Parathyroid adenoma (tissue), 2 donors: ENCODE measurements around the gene TGFA.

Source experiments
- H2AFZ ChIP-seq: fragments of 300-600 bp; sonication (generic); one replicate; pipeline ENCODE4 v1.7.0; 2017; ENCODE audit warnings: antibody characterized with exemption, mild to moderate bottlenecking
- H3K27ac ChIP-seq: fragments of 300-600 bp; sonication (generic); one replicate; pipeline ENCODE4 v1.7.0; 2017
- H3K27me3 ChIP-seq: fragments of 300-600 bp; sonication (generic); one replicate; pipeline ENCODE4 v1.7.0; 2017; ENCODE audit warnings: low read length; ENCODE audit not compliant: control insufficient read depth, insufficient read depth
- H3K36me3 ChIP-seq: fragments of 300-600 bp; sonication (generic); one replicate; pipeline ENCODE4 v1.7.0; 2017; ENCODE audit warnings: low read length; ENCODE audit not compliant: control insufficient read depth, insufficient read depth
- H3K4me1 ChIP-seq: fragments of 300-600 bp; sonication (generic); one replicate; pipeline ENCODE4 v1.7.0; 2017; ENCODE audit warnings: control low read depth
- H3K4me2 ChIP-seq: fragments of 300-600 bp; sonication (generic); one replicate; pipeline ENCODE4 v1.7.0; 2017; ENCODE audit warnings: low read length
- H3K4me3 ChIP-seq: fragments of 300-600 bp; sonication (generic); one replicate; pipeline ENCODE4 v1.7.0; 2017; ENCODE audit warnings: low read depth, low read length
- H3K79me2 ChIP-seq: fragments of 300-600 bp; sonication (generic); one replicate; pipeline ENCODE4 v1.7.0; 2017; ENCODE audit warnings: control low read depth
- H3K9ac ChIP-seq: fragments of 300-600 bp; sonication (generic); one replicate; pipeline ENCODE4 v1.7.0; 2017; ENCODE audit warnings: mild to moderate bottlenecking
- H3K9me3 ChIP-seq: fragments of 300-600 bp; sonication (generic); one replicate; pipeline ENCODE4 v1.7.0; 2017; ENCODE audit warnings: low read length; ENCODE audit not compliant: control insufficient read depth
- TF ChIP-seq, protein P1 (sequence below): fragments of 300-600 bp; sonication (generic); IDR thresholded peaks from one replicate; pipeline ENCODE4 v1.7.0; 2017; ENCODE audit warnings: antibody characterized with exemption, mild to moderate bottlenecking
- donor health status: primary hyperparathyroidism.

TGFA gene

GRCh38 chr2:70501728-70502127 is 51.9 kb downstream of the TGFA start:
- no peaks in the 10 kb centered on the region for H3K36me3 ChIP-seq
- no peaks in the 10 kb centered on the region for H3K9me3 ChIP-seq
- H3K27ac ChIP-seq: no peak overlapping the region
- no peak overlapping the region for H3K4me3 ChIP-seq
- TF ChIP-seq, protein P1, sequence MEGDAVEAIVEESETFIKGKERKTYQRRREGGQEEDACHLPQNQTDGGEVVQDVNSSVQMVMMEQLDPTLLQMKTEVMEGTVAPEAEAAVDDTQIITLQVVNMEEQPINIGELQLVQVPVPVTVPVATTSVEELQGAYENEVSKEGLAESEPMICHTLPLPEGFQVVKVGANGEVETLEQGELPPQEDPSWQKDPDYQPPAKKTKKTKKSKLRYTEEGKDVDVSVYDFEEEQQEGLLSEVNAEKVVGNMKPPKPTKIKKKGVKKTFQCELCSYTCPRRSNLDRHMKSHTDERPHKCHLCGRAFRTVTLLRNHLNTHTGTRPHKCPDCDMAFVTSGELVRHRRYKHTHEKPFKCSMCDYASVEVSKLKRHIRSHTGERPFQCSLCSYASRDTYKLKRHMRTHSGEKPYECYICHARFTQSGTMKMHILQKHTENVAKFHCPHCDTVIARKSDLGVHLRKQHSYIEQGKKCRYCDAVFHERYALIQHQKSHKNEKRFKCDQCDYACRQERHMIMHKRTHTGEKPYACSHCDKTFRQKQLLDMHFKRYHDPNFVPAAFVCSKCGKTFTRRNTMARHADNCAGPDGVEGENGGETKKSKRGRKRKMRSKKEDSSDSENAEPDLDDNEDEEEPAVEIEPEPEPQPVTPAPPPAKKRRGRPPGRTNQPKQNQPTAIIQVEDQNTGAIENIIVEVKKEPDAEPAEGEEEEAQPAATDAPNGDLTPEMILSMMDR: no peak
- H3K27me3 ChIP-seq: no peaks in the 10 kb centered on the region
- no peak overlapping the region for H3K4me2 ChIP-seq
- H3K4me1 ChIP-seq: no peaks in the 10 kb centered on the region
- H2AFZ ChIP-seq: no peak overlapping the region
- no peaks in the 10 kb centered on the region for H3K79me2 ChIP-seq
- no peak overlapping the region for H3K9ac ChIP-seq

DNA sequence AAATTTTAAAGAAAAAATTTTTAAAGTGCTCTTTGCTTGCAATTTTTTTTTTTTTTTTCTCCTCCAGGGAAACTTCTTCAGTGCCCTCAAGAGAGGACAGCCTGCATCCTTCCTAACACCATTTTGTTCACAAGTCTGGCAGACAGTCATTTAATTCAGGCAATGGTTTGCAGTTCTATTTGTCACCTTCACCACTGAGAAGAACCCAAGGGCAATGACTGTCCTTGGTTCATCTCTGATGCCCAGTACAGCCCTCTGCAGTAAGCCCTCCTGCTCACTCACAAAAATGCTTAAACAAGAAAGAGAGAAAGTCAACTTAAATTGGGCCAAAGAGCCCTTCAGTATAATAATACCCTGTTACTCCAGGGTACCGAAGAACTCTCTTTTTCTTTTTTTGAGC is 52.4 kb downstream of the TGFA start:
- H3K9ac ChIP-seq: no peak overlapping the region
- TF ChIP-seq, protein P1: no peak
- no peak overlapping the region for H3K27ac ChIP-seq

DNA sequence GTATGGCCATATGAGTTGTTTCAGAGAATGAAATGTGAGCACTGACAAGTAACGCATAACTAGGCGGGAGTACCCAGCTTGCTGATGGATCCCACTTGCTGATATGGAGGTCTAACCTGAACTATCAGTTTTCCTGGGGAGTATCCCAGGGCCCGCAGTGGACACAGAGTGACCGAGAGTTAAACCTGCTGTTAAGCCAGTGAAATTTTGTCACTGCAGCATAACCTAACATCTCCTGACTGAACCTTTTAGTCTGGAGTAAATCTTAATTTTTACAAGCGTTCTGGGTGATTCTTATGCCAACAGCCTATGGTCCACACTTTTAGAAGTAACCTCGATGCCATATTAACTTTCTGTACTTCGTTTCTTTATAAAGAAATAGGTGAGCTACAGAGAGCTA is 54.4 kb downstream of the TGFA start:
- Histone ChIP-seq H3K9ac (no peak overlapping the region), H3K27me3 (no peaks in the 10 kb centered on the region), H3K36me3 (no peaks in the 10 kb centered on the region), H3K9me3 (no peaks in the 10 kb centered on the region), H3K4me3 (no peak overlapping the region), H2AFZ (no peak overlapping the region), H3K27ac (no peak overlapping the region), H3K4me2 (no peak overlapping the region), H3K79me2 (no peaks in the 10 kb centered on the region), H3K4me1 (no peaks in the 10 kb centered on the region)
- TF ChIP-seq, protein P1: no peak

More for the DNA sequence above, 52.4 kb downstream of the TGFA start:
- Histone ChIP-seq H3K79me2 (no peaks in the 10 kb centered on the region), H2AFZ (no peak overlapping the region), H3K9me3 (no peaks in the 10 kb centered on the region), H3K27me3 (no peaks in the 10 kb centered on the region), H3K4me3 (no peak overlapping the region), H3K4me2 (no peak overlapping the region), H3K36me3 (no peaks in the 10 kb centered on the region), H3K4me1 (no peaks in the 10 kb centered on the region)

DNA sequence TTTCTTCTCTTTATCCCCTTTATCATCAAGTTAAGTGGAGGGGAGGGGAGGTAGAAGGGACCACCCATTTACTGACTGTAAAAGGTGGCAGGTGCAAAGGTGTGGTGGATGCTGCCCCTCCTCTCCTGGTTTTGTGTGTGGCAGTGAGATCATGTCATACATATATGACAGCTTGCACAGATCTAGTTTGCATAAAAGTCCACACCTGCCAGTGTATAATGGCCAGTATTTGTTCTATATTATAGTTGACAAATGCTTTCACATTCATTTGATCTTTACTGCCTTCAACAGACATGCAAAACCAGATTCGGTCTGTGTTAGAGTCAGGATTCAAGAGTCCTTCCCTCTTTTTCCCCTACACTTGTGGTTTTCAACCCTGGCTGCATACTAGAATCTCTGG is 55.1 kb downstream of the TGFA start:
- peaks cover 3% of the 10 kb centered on the region for H3K4me1 ChIP-seq
- no peaks in the 10 kb centered on the region for H3K79me2 ChIP-seq
- TF ChIP-seq, protein P1: no peak
- no peaks in the 10 kb centered on the region for H3K27me3 ChIP-seq
- H3K9me3 ChIP-seq: no peaks in the 10 kb centered on the region
- H3K4me2 ChIP-seq: no peak overlapping the region
- H2AFZ ChIP-seq: no peak overlapping the region
- H3K4me3 ChIP-seq: no peak overlapping the region
- H3K9ac ChIP-seq: no peak overlapping the region
- H3K27ac ChIP-seq: no peak overlapping the region
- H3K36me3 ChIP-seq: no peaks in the 10 kb centered on the region

DNA sequence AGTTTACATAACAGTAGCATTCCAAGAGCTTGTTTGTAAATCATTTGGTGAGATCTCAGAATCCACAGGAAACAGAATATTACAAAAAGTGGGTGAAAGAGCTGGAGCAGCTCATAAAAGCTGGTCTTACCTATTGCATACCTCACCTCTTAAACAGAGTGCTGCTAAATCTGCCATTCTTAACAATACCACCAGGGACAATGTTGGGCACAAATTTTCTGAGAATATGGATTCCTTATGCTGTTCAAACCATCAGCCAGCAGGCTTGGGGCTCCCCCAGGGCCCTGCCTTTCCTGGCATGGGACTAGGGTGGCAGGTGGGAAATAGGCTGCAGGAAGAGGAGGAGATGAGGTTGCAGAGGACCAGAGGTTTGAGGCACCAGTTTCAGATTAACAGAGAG is 55.6 kb downstream of the TGFA start:
- TF ChIP-seq, protein P1: no peak
- H3K4me2 ChIP-seq: no peak overlapping the region
- H3K36me3 ChIP-seq: no peaks in the 10 kb centered on the region
- H3K79me2 ChIP-seq: no peaks in the 10 kb centered on the region
- H3K27me3 ChIP-seq: no peaks in the 10 kb centered on the region
- H3K27ac ChIP-seq: no peak overlapping the region
- H2AFZ ChIP-seq: no peak overlapping the region
- no peak overlapping the region for H3K9ac ChIP-seq
- no peaks in the 10 kb centered on the region for H3K9me3 ChIP-seq
- no peak overlapping the region for H3K4me3 ChIP-seq
- peaks cover 3% of the 10 kb centered on the region for H3K4me1 ChIP-seq
